ENCODE measurements around the gene ARID1B. TPM values are rescaled to one million over a fixed set of nuclear protein-coding genes. Genes with fewer than 3 reads are reported as not detected.

Gene ARID1B
- total RNA-seq, 1 donor from 2014 or later = 155 TPM

DNA sequence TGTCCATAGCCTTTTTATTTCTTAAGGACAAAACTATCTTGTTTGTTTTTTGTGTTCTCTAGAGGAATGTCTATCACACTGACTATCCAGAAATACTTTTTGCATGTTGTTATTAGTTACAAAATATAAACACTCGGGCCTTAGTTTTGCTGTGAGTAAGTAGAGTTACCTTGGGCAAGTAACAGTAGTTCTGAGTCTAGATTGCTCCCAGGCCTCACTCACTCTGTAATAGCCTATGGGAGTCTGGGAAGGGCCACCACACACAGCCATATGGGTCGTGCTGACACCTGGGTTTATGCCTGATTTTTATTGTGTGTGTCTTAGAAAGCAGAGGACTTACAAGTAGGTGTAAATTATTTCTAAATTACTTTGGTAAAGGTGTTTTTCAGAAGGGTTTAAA, 360.3 kb downstream of the ARID1B start:
- no peaks in the 10 kb centered on the region for H3K4me1 Mint-ChIP-seq
- no peaks in the 10 kb centered on the region for H3K9me3 Mint-ChIP-seq
- no peak for DNase-seq (ENCODE audit: low spot score in 2 of 2, unreplicated experiment in 2 of 2)
- no peak overlapping the region for H3K27ac Mint-ChIP-seq
- no peak for TF ChIP-seq CTCF (IDR thresholded peaks at IDR 0.05; ENCODE audit: unreplicated experiment)
- peaks cover 22% of the 10 kb centered on the region for H3K36me3 Mint-ChIP-seq
- H3K4me3 Mint-ChIP-seq = no peak overlapping the region
- no peaks in the 10 kb centered on the region for H3K27me3 Mint-ChIP-seq (ENCODE audit: low read depth)

DNA sequence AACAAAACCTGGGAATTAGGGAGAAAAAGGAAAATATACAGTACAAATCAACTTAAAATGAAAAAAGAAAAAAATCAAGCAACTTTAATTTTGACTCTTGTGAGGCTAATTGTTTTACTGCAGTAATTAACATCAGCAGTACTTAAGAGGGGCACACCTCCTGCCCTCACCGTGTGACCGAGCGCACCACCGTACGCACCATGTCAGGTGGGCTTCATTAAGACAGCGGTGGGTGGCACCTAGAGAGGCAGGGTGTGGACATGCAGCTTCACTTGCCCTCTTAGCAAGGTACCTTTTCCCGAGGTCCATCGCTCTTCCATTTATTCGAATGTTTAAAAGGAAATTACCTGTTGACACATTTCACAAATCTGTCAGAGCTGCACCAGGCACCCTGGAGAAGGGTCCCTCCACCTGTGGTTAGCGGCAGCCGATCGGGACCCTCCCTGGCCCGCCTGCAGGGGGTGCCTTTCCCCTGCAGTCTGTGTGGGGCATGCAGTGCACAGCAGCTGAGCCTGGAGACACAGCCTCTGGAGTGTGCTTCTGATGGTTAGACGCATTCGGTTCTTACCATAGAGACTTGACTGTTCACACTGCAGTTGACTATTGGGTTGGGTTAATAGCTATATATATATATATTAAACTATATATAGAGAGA, 362.0 kb downstream of the ARID1B start:
- no peaks in the 10 kb centered on the region for H3K27me3 Mint-ChIP-seq (ENCODE audit: low read depth)
- DNase-seq (ENCODE audit: low spot score in 2 of 2, unreplicated experiment in 2 of 2) = no peak
- H3K4me3 Mint-ChIP-seq = no peak overlapping the region
- H3K36me3 Mint-ChIP-seq = peaks cover 19% of the 10 kb centered on the region
- peaks cover 15% of the 10 kb centered on the region for H3K4me1 Mint-ChIP-seq
- no peak overlapping the region for H3K27ac Mint-ChIP-seq
- TF ChIP-seq CTCF (IDR thresholded peaks at IDR 0.05; ENCODE audit: unreplicated experiment) = no peak
- no peaks in the 10 kb centered on the region for H3K9me3 Mint-ChIP-seq

GRCh38 chr6:157143171-157143889, 366.2 kb downstream of the ARID1B start:
- Mint-ChIP-seq H3K27me3 (ENCODE audit: low read depth) (no peaks in the 10 kb centered on the region), H3K36me3 (peaks cover 21% of the 10 kb centered on the region), H3K9me3 (no peaks in the 10 kb centered on the region), H3K4me1 (peaks cover 40% of the 10 kb centered on the region), H3K4me3 (no peak overlapping the region), H3K27ac (peak overlapping the region; percentile 86)
- no peak for DNase-seq (ENCODE audit: low spot score in 2 of 2, unreplicated experiment in 2 of 2)
- no peak for TF ChIP-seq CTCF (IDR thresholded peaks at IDR 0.05; ENCODE audit: unreplicated experiment)

GRCh38 chr6:157143890-157144798, 367.0 kb downstream of the ARID1B start:
- Mint-ChIP-seq H3K36me3 (peaks cover 21% of the 10 kb centered on the region), H3K4me3 (no peak overlapping the region), H3K9me3 (no peaks in the 10 kb centered on the region), H3K27ac (peak overlapping the region; percentile 86), H3K4me1 (peaks cover 47% of the 10 kb centered on the region), H3K27me3 (ENCODE audit: low read depth) (no peaks in the 10 kb centered on the region)
- DNase-seq (ENCODE audit: low spot score in 2 of 2, unreplicated experiment in 2 of 2) = no peak
- TF ChIP-seq CTCF (IDR thresholded peaks at IDR 0.05; ENCODE audit: unreplicated experiment) = no peak

DNA sequence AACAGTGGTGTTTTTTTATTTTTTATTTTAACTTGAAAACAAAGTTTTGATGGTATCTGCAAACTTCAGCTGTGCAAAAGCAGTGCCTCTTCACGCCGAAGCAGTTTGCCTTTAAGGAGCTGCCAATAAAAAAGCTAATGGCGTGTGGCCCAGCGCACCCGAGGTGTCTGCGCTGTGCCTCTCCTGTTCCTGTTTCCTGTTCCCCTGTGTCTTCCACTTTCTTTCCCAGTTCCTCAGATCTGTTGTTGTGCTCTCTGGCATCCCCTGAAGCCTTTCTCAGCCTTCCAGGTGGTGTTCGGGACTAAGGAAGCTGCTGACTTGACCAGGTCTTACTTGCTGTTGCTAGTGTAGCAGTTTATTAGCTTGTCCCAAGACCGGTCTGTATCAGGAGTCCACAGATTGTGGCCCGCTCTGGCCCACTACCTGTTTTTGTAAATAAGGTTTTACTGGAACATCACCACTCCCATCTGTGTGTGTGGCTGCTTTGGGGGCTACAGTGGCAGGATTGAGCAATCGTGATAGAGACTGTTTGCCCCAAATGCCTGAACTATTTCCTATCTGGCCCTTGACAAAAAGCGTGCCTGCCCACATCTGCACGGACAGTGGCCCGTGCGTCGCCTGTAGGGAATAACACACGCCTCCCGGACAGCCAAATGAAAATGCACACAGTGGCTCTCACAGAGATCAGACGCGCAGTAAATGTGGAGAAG, 367.8 kb downstream of the ARID1B start:
- DNase-seq (ENCODE audit: low spot score in 2 of 2, unreplicated experiment in 2 of 2) = no peak
- TF ChIP-seq CTCF (IDR thresholded peaks at IDR 0.05; ENCODE audit: unreplicated experiment) = no peak
- Mint-ChIP-seq H3K27ac (peak overlapping the region; percentile 86), H3K36me3 (peaks cover 20% of the 10 kb centered on the region), H3K9me3 (no peaks in the 10 kb centered on the region), H3K4me1 (peaks cover 52% of the 10 kb centered on the region), H3K27me3 (ENCODE audit: low read depth) (no peaks in the 10 kb centered on the region), H3K4me3 (no peak overlapping the region)
